Heart right ventricle (tissue), 16 donors: ENCODE results near the gene TP63. TPM values are rescaled to one million over a fixed set of nuclear protein-coding genes. Genes with fewer than 3 reads are reported as not detected.

Experiments
- ATAC-seq, 8 donors: fragments of 200-7000 bp; cut with Tn5 transposase; one replicate each; pipeline ENCODE4 v1.9.1; 2020; ENCODE audit warnings: mild to moderate bottlenecking in 8 of 8, moderate library complexity in 8 of 8, moderate number of reproducible peaks in 1 of 8
- DNase-seq, 2 donors: peaks; one replicate each; pipeline ENCODE4 v3.0.0-alpha.2; 2020
- H3K27ac ChIP-seq, 10 donors: fragments of 200-600 bp; sonication (generic) in 2 of 10; one replicate each; pipeline versions ENCODE4 v1.5.0 to v1.8.0; 2020 to 2022; ENCODE audit warnings: mild to moderate bottlenecking in 3 of 10
- H3K27me3 ChIP-seq, 7 donors: fragments of 200-600 bp; one replicate each; pipeline ENCODE4 v1.8.0; 2021 to 2022; ENCODE audit warnings: mild to moderate bottlenecking in 2 of 7
- H3K36me3 ChIP-seq, 9 donors: fragments of 200-600 bp; sonication (generic) in 1 of 9; one replicate each; pipeline versions ENCODE4 v1.5.0 to v1.8.0; 2020 to 2022; ENCODE audit warnings: mild to moderate bottlenecking in 2 of 9
- H3K4me1 ChIP-seq, 9 donors: fragments of 200-600 bp; sonication (generic) in 1 of 9; one replicate each; pipeline versions ENCODE4 v1.5.0 to v1.8.0; 2020 to 2022; ENCODE audit warnings: mild to moderate bottlenecking in 4 of 9
- H3K4me3 ChIP-seq, 10 donors: fragments of 200-600 bp; sonication (generic) in 2 of 10; one replicate each; pipeline versions ENCODE4 v1.5.0 to v1.8.0; 2020 to 2022; ENCODE audit warnings: mild to moderate bottlenecking in 7 of 10, moderate library complexity in 2 of 10
- H3K9me3 ChIP-seq, 11 donors: fragments of 200-600 bp in 10 of 11; sonication (generic) in 2 of 11; one replicate each; pipeline versions ENCODE4 v1.5.0 to v1.8.0; 2013 to 2022; ENCODE audit warnings: mild to moderate bottlenecking in 2 of 11, control low read depth in 1 of 11, moderate library complexity in 1 of 11
- WGBS, 2 donors: extraction: QIAGEN DNeasy Blood & Tissue Kit; methylation state at CpG; one replicate each; pipeline ENCODE4 v1.1.7; 2013; ENCODE audit warnings: inconsistent platforms in 1 of 2; 5-methylcytosine and 5-hydroxymethylcytosine counted together
- intact Hi-C, 10 donors: fragments of 100-400 bp; cut with DNase I; formaldehyde crosslinking; loops; one replicate each; pipeline versions ENCODE4 v1.11.1 to v1.14.2; 2022
- polyA plus RNA-seq, 2 donors: library from polyadenylated mRNA; stranded (reverse); fragments of 200-250 nt; gene quantifications; one replicate each; pipeline ENCODE4 v1.2.3, GENCODE V29; 2013
- total RNA-seq, 10 donors: library from RNA; stranded (reverse); fragmentation: NEBNext Ultra II Directional in 3 of 10; extraction: Animal tissue kit (Norgen Biotek cat#: 25700) in 3 of 10; gene quantifications; one replicate each; pipeline versions ENCODE4 v1.2.1 to v1.2.4, GENCODE V29; 2021 to 2023
- TF ChIP-seq, protein P1 (sequence below), 9 donors: fragments of 200-600 bp; sonication (generic) in 2 of 9; IDR thresholded peaks; one replicate each; pipeline versions ENCODE4 v1.5.0 to v1.8.0; 2021 to 2022; ENCODE audit warnings: antibody characterized with exemption in 9 of 9, mild to moderate bottlenecking in 5 of 9, moderate library complexity in 1 of 9
- donor health status: Arrhythmogenic right ventricular cardiomyopathy.
- donor health status: ischemic (EF 13 %, LVEDD 7.1; RV severe dilation, severe dysfunction).
- donor health status: healthy with polysubstance abuse.
- donor health status: DM: no; HTN: yes; CAD: no.
- donor health status: DM: no; HTN: no; CAD: no.
- donor health status: ischemic (EF 25% LVEDD 6.9; RV normal size, moderate dysfunction).
- donor health status: ischemic (EF 25% LVEDD 5.7; RV mildly dilated, moderate dysfunction).
- donor health status: healthy.
- donor health status: DM: yes; HTN: yes; CAD: no.
- donor health status: Ischemic cardiomyopathy.
- donor health status: ischemic (EF 35%, LVEDD 5.7; RV mildly dilated, moderate dysfunction).
- donor health status: nonischemic (EF 11% LVEDD 7.7; RV severe dilation, severe dysfunction).
- donor health status: DM: yes; HTN: yes; CAD: no.
- donor health status: PGD.
- donor health status: ischemic (EF 29% LVEDD 5.4; RV normal size, mild dysfunction).
- donor health status: nonischemic (EF 23%, LVEDD 6.1; RV moderate dilation, normal function).

TP63 gene
- total and polyA plus RNA-seq, 12 donors, result 0.07 to 1.5 (median 0.49) TPM

DNA sequence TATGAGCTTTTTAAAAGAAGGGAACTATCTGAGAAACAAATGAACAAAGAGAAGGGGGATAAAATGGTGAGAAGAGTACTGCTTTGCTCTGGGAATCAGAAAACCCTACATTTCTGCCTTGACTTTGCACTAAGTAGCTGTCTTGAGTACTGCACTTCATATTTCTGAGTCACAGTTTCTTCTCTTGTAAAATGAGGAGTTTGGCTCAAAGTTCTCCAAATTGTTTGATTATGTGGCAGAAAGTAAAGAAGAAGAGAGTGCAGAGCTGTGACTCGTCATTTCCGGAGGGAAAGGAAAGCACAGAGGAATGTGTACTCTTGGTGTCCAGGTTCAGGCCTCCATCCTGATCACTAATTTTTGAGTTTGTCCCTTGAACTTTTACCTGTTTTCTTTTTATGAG, 54.7 kb downstream of the TP63 start:
- TF ChIP-seq, protein P1, sequence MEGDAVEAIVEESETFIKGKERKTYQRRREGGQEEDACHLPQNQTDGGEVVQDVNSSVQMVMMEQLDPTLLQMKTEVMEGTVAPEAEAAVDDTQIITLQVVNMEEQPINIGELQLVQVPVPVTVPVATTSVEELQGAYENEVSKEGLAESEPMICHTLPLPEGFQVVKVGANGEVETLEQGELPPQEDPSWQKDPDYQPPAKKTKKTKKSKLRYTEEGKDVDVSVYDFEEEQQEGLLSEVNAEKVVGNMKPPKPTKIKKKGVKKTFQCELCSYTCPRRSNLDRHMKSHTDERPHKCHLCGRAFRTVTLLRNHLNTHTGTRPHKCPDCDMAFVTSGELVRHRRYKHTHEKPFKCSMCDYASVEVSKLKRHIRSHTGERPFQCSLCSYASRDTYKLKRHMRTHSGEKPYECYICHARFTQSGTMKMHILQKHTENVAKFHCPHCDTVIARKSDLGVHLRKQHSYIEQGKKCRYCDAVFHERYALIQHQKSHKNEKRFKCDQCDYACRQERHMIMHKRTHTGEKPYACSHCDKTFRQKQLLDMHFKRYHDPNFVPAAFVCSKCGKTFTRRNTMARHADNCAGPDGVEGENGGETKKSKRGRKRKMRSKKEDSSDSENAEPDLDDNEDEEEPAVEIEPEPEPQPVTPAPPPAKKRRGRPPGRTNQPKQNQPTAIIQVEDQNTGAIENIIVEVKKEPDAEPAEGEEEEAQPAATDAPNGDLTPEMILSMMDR (IDR thresholded peaks at IDR 0.05), result no peak
- H3K27ac ChIP-seq, result no peak overlapping the region
- no peak overlapping the region for H3K4me3 ChIP-seq
- H3K36me3 ChIP-seq, result no peaks in the 10 kb centered on the region
- H3K9me3 ChIP-seq, result no peaks in the 10 kb centered on the region
- no peaks in the 10 kb centered on the region for H3K4me1 ChIP-seq
- WGBS, 2 donors, result 89 to 90% methylated on average over 2 of the region's 2 CpGs
- ATAC-seq (no peak), DNase-seq (no peak)
- intact Hi-C loops, result no loop called here
- peaks cover 0 to 4% (median 0%) of the 10 kb centered on the region in 7 donors for H3K27me3 ChIP-seq

DNA sequence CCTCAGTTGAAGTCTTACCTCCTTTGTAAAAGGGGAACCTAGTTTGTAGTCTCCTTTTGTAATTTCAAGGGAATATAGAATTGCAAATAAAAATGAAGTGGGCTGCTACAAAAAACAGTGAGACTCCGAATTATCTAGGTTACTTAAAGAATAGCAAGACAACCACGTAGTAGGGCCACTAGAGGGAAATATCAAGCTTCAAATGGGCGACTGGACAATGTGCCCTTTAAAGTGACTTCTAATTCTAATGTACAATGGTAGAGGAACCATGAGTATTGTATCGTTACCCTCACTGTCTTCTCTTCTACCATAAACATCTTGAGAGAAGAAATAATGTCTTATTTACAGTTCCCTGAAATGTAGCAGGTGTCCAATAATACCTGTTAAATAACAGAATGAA, 56.3 kb downstream of the TP63 start:
- no peak overlapping the region for H3K27ac ChIP-seq
- H3K27me3 ChIP-seq, result peaks cover 0 to 4% (median 0%) of the 10 kb centered on the region in 7 donors
- TF ChIP-seq, protein P1 (IDR thresholded peaks at IDR 0.05), result no peak
- no peak for ATAC-seq
- no peaks in the 10 kb centered on the region for H3K4me1 ChIP-seq
- intact Hi-C loops, result no loop called here
- no peak for DNase-seq
- H3K36me3 ChIP-seq, result no peaks in the 10 kb centered on the region
- 83 to 86% methylated on average over 4 of the region's 4 CpGs for WGBS, 2 donors
- H3K4me3 ChIP-seq, result no peak overlapping the region
- H3K9me3 ChIP-seq, result no peaks in the 10 kb centered on the region

DNA sequence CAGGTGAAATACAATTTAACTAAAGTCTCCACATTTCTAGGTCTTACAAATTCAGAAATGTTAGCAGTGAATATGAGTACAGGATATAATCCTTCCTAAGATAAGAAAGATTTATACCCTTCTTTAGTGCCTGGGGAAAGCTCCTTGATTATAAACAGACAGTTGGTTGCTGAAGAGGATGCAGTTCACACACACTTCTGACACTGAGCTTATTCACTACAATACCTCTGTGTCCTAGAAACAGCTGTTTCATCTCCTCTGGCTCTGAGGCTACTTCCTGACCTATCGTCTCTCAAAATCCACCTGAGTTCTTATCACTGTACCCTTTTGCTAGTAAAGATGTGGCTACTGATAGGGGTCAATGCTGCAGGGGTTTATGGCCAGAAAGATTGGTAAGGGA, 57.1 kb downstream of the TP63 start:
- ATAC-seq (no peak), DNase-seq (no peak)
- TF ChIP-seq, protein P1 (IDR thresholded peaks at IDR 0.05), result no peak
- Histone ChIP-seq H3K4me3 (no peak overlapping the region), H3K27me3 (peaks cover 0 to 4% (median 0%) of the 10 kb centered on the region in 7 donors), H3K27ac (no peak overlapping the region), H3K36me3 (no peaks in the 10 kb centered on the region), H3K4me1 (no peaks in the 10 kb centered on the region), H3K9me3 (no peaks in the 10 kb centered on the region)
- intact Hi-C loops, result no loop called here
- WGBS, 2 donors, result 11 to 22% methylated on average over 1 of the region's 1 CpG

DNA sequence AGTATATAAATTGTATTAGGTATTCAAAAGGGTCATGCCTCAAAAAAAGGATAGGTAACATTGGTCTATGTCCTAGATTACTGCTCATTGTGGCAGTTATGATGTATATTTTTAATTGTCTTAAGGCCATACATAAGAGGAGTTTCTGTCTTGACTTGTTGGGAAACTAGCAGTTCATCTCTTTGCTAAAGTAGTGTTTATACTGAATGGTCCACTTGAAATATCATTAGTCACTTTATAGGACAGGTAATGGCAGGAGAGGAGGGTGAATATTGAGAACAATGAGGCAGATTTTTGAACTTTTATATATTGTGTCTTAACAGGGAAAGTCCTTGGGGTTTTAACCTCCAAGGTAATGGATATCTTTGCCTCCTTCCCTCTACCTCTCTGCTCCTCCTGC, 58.4 kb downstream of the TP63 start:
- intact Hi-C loops, result no loop called here
- no peak overlapping the region for H3K4me3 ChIP-seq
- TF ChIP-seq, protein P1 (IDR thresholded peaks at IDR 0.05), result no peak
- DNase-seq, result no peak
- no peaks in the 10 kb centered on the region for H3K36me3 ChIP-seq
- H3K4me1 ChIP-seq, result no peaks in the 10 kb centered on the region
- no peak overlapping the region for H3K27ac ChIP-seq
- H3K27me3 ChIP-seq, result peaks cover 0 to 4% (median 0%) of the 10 kb centered on the region in 7 donors
- ATAC-seq, result no peak
- no peaks in the 10 kb centered on the region for H3K9me3 ChIP-seq
